Dendritic cell treated with granulocyte-macrophage colony-stimulating factor and Interleukin-4, amounts not matched to agents 40 ng/mL and 50 ng/mL, for 4 days (primary cell): ENCODE data around the gene BRAT1.
"Not testable (repeated sequence)": the region's sequence is repeated elsewhere in the genome, so short reads cannot be mapped to it uniquely, and the experiment has no call there.

Experiments
- H3K27ac Mint-ChIP-seq: one replicate; pipeline ENCODE4 v1.8.0; 2022; ENCODE audit warnings: mild to moderate bottlenecking, mixed read lengths
- H3K27me3 Mint-ChIP-seq: one replicate; pipeline ENCODE4 v1.8.0; 2022; ENCODE audit warnings: mild to moderate bottlenecking, mixed read lengths
- H3K36me3 Mint-ChIP-seq: one replicate; pipeline ENCODE4 v1.8.0; 2022; ENCODE audit warnings: low read depth, mixed read lengths
- H3K4me1 Mint-ChIP-seq: one replicate; pipeline ENCODE4 v1.8.0; 2022; ENCODE audit warnings: low read depth, mixed read lengths
- H3K4me3 Mint-ChIP-seq: one replicate; pipeline ENCODE4 v1.8.0; 2022; ENCODE audit warnings: mild to moderate bottlenecking, moderate library complexity, mixed read lengths
- H3K9me3 Mint-ChIP-seq: one replicate; pipeline ENCODE4 v1.8.0; 2022; ENCODE audit warnings: mixed read lengths
- intact Hi-C: fragments of 100-400 bp; cut with micrococcal nuclease; formaldehyde crosslinking; loops from one replicate; pipeline ENCODE4 v1.15.0; 2022

Gene BRAT1

DNA sequence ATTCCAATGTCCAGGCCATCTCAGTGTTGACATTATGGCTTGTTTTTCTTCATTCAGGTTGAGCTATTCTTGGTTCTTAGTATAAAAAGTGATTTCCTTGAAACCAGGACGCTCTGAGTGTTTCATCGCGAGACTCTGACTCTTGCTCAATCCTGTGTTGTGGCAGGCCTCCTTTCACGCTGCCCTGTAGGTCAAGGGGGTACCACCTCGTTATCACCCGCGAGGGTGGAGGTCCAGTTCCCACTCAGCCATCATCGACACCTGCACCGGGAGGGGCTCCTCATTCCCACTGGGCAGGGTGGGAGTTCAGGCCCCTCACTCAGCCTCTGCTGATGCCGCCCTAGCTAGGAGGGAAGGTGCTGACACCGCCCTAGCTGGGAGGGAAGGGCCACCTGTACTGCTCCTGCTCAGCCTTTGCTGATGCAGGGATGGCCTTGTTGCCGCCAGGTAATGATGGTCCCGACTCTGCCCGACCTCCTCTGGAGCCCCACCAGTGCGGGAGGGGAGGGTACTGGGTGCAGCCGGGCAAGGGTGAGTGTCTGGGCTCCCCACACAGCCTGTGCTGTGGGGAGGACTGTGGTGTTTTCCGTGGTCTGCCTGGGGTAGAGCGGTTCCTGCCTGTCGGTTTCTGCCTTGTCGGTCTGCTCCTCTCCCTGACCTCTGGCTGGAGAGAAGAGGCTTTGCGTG is 19.9 kb upstream of the BRAT1 start:
- Mint-ChIP-seq H3K36me3 (peaks cover 89% of the 10 kb centered on the region), H3K4me1 (no peaks in the 10 kb centered on the region), H3K9me3 (no peaks in the 10 kb centered on the region), H3K27ac (no peak overlapping the region), H3K4me3 (no peak overlapping the region), H3K27me3 (no peaks in the 10 kb centered on the region)
- intact Hi-C loops = no loop called here

GRCh38 chr7:2573761-2574160 is 18.4 kb upstream of the BRAT1 start:
- Mint-ChIP-seq H3K27ac (no peak overlapping the region), H3K4me3 (no peak overlapping the region), H3K4me1 (peaks cover 3% of the 10 kb centered on the region), H3K9me3 (no peaks in the 10 kb centered on the region), H3K36me3 (peaks cover 89% of the 10 kb centered on the region), H3K27me3 (no peaks in the 10 kb centered on the region)
- intact Hi-C loops = no loop called here

- Mint-ChIP-seq H3K4me1 (peaks cover 15% of the 10 kb centered on the region), H3K27me3 (no peaks in the 10 kb centered on the region), H3K36me3 (peaks cover 78% of the 10 kb centered on the region), H3K9me3 (no peaks in the 10 kb centered on the region), H3K27ac (no peak overlapping the region), H3K4me3 (no peak overlapping the region)
- intact Hi-C loops = no loop called here
These were observed 16.9 kb upstream of the BRAT1 start for GRCh38 chr7:2572101-2572842.

- Mint-ChIP-seq H3K4me3 (no peak overlapping the region), H3K9me3 (no peaks in the 10 kb centered on the region), H3K27ac (no peak overlapping the region), H3K27me3 (no peaks in the 10 kb centered on the region), H3K36me3 (peaks cover 71% of the 10 kb centered on the region), H3K4me1 (peaks cover 22% of the 10 kb centered on the region)
- intact Hi-C loops = no loop called here
These were observed 16.1 kb upstream of the BRAT1 start for GRCh38 chr7:2571409-2571808.

- intact Hi-C loops = no loop called here
- H3K27ac Mint-ChIP-seq = no peak overlapping the region
- H3K4me3 Mint-ChIP-seq = no peak overlapping the region
- peaks cover 57% of the 10 kb centered on the region for H3K36me3 Mint-ChIP-seq
- H3K27me3 Mint-ChIP-seq = no peaks in the 10 kb centered on the region
- no peaks in the 10 kb centered on the region for H3K9me3 Mint-ChIP-seq
- peaks cover 33% of the 10 kb centered on the region for H3K4me1 Mint-ChIP-seq
These were observed 14.7 kb upstream of the BRAT1 start for GRCh38 chr7:2570021-2570420.

DNA sequence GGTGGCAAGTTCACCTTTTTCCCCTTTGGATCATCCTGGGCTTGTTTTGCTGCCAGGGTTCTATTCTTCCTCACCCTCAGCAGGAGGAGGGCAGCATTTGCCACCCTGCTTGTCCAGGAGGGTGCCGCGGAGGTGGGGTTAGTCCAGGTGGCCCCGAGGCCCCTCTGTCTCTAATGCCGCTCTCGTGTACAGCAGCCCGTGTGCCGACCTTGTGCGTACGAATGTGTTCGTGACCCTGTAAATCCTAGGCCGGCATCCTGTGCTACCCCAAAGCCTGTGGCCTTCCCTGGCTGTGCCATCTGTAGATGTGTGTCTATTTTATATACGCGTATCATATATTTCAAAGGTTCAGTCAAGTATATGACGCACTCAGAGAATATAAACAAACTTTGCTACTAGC is 14.1 kb upstream of the BRAT1 start:
- no peak overlapping the region for H3K4me3 Mint-ChIP-seq
- H3K27me3 Mint-ChIP-seq = no peaks in the 10 kb centered on the region
- H3K36me3 Mint-ChIP-seq = peaks cover 51% of the 10 kb centered on the region
- intact Hi-C loops = loop anchor here (5.0 kb wide), 1 partner anchor 42 kb away; no protein-coding TSS in a partner anchor
- H3K27ac Mint-ChIP-seq = no peak overlapping the region
- H3K4me1 Mint-ChIP-seq = peaks cover 35% of the 10 kb centered on the region
- no peaks in the 10 kb centered on the region for H3K9me3 Mint-ChIP-seq

DNA sequence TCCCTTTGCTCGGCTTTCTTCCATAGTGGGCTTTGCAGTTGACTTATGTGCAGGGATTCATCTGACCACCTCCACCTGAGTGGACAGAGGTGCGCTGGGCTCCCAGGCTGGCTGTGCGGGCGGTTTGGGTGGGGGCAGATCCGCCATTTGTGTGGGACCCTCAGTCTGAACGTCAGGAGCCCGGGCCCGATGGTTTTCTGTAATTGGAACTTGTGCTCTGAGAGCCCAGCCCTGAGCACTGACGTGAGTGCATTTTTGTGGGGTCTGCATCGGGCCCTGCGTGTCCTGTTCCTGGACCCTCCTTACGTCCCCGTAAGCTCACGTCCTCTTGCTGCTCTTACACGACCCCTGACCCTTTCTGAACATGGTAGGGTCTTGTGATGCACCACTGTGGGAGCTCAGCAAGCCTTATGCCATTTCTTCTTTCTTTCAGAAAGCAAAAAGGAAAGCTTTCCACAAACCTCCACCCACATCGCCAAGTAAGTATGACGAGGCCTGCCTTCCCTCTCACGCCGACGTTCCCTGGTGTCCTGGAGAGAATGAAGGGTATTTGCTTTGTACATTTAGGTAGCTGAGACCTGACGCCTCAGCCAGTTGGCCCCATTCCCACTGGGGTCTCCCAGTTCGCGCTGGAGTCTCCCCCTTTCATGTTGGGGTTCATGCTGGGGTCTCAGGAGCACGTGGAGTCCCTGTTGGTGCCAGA is 13.3 kb upstream of the BRAT1 start:
- intact Hi-C loops = loop anchor here (5.0 kb wide), 1 partner anchor 41 kb away; no protein-coding TSS in a partner anchor
- Mint-ChIP-seq H3K4me1 (peaks cover 35% of the 10 kb centered on the region), H3K27me3 (no peaks in the 10 kb centered on the region), H3K4me3 (no peak overlapping the region), H3K9me3 (no peaks in the 10 kb centered on the region), H3K36me3 (peaks cover 43% of the 10 kb centered on the region), H3K27ac (no peak overlapping the region)

DNA sequence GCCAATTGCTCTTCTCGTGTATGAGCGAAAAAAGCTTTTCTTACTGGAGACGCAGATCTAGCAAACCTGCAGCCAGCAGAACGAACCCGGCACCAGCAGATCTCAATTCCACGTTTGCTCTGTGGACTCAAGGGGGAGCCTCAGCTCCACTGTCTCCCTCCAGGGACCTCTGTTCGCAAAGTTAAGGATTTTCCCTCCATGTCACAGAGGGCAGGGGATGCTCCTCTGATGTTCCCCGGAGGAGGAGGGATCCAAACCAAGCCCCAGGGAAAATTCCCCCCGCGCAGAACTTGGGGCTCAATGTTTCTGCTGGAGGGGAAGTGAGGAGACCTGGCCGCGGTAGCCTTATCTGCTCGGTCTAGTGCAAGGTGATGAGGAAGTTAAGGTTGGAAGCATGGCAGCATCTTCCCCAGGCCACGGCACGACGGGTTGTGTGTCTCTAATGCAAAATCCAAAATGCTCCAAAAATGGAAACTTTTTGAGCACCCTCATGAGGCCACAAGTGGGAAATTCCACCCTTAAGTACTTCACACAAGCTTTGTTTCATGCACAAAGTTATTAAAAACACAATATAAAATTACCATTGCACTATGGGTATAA is 12.5 kb upstream of the BRAT1 start:
- intact Hi-C loops = loop anchor here (2.0 to 5.0 kb wide), 2 partner anchors 40 to 113 kb away; no protein-coding TSS in a partner anchor
- H3K27me3 Mint-ChIP-seq = no peaks in the 10 kb centered on the region

GRCh38 chr7:2566890-2567678 is 11.8 kb upstream of the BRAT1 start:
- Mint-ChIP-seq H3K9me3 (no peaks in the 10 kb centered on the region), H3K4me1 (peaks cover 35% of the 10 kb centered on the region), H3K36me3 (peaks cover 35% of the 10 kb centered on the region), H3K27ac (no peak overlapping the region), H3K4me3 (no peak overlapping the region), H3K27me3 (no peaks in the 10 kb centered on the region)
- intact Hi-C loops = loop anchor here (2.0 to 5.0 kb wide), 2 partner anchors 40 to 114 kb away; no protein-coding TSS in a partner anchor

More for the DNA sequence above, 12.5 kb upstream of the BRAT1 start:
- H3K4me1 Mint-ChIP-seq = peaks cover 35% of the 10 kb centered on the region
- no peak overlapping the region for H3K4me3 Mint-ChIP-seq
- H3K9me3 Mint-ChIP-seq = no peaks in the 10 kb centered on the region
- H3K27ac Mint-ChIP-seq = no peak overlapping the region
- H3K36me3 Mint-ChIP-seq = peaks cover 42% of the 10 kb centered on the region

- Mint-ChIP-seq H3K9me3 (no peaks in the 10 kb centered on the region), H3K27me3 (no peaks in the 10 kb centered on the region), H3K4me1 (peaks cover 40% of the 10 kb centered on the region), H3K27ac (no peak overlapping the region), H3K36me3 (peaks cover 28% of the 10 kb centered on the region), H3K4me3 (no peak overlapping the region)
- intact Hi-C loops = loop anchor here (2.0 to 5.0 kb wide), 2 partner anchors 39 to 114 kb away; no protein-coding TSS in a partner anchor
These were observed 11.1 kb upstream of the BRAT1 start for GRCh38 chr7:2566348-2566889.

DNA sequence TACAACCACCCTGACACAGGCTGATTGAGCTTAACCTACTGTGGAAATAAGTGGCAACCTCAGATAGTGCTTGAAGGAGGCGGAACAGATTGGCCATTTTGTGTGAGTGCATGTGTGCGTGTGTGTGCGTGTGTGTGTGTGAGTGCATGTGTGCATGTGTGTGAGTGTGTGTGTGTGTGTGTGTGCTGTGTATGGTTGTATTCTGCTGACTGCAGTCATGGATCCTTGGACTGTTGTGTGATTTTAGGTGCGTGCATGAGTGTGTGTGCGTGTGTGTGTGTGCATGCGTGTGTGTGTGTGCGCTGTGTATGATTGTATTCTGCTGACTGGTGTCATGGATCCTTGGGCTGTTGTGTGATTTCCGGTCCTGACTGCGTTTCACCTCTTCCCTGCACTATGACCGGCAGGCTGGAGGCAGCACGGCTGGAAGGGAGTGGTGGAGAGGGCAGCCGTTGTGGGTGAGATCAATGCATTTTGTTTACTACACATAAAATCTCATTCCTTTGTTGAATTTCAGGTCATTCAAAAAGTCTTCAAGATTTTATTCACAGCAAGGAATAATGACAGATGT is 9.7 kb upstream of the BRAT1 start:
- intact Hi-C loops = loop anchor here (5.0 kb wide), 1 partner anchor 38 kb away; no protein-coding TSS in a partner anchor
- Mint-ChIP-seq H3K27ac (no peak overlapping the region), H3K27me3 (no peaks in the 10 kb centered on the region), H3K36me3 (peaks cover 21% of the 10 kb centered on the region), H3K4me3 (no peak overlapping the region), H3K4me1 (peaks cover 43% of the 10 kb centered on the region), H3K9me3 (no peaks in the 10 kb centered on the region)

DNA sequence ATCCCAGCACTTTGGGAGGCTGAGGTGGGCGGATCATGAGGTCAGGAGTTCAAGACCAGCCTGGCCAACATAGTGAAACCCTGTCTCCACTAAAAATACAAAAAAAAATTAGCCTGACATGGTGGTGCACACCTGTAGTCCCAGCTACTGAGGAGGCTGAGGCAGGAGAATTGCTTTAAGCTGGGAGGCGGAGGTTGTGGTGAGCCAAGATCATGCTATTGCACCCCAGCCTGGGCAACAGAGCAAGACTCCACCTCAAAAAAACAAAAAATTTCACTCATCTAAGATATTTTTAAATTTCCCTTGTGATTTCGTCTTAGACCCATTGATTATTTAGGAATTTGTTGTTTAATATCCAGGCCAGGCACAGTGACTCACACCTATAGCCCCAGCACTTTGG is 8.6 kb upstream of the BRAT1 start:
- Mint-ChIP-seq H3K4me1 (peaks cover 50% of the 10 kb centered on the region), H3K36me3 (peaks cover 10% of the 10 kb centered on the region)
- intact Hi-C loops, H3K9me3 Mint-ChIP-seq, H3K4me3 Mint-ChIP-seq, H3K27me3 Mint-ChIP-seq, H3K27ac Mint-ChIP-seq: not testable (repeated sequence)
